ENCODE measurements around the gene RAB26.

The RAB26 gene

DNA sequence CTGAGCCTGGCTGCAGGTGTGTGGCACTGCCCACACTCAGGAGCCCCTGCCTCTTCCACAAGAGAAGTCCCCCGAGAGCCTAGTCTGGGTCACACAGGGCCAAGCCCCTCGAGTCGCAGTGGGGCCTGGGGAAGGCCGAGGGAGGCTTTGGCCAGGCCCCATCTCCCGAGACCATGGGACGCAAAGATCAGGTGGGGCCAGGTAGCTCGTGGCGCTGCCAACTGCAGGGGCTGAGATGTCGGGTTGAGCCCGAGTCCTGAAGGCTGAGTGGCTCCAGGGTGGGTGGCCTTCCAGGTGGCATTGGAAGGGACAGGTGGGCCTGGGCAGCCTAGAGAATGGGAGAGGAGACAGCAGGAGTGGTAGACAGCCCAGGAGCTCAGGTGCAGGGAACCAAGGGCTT is 13.5 kb downstream of the RAB26 start:
- DNase-seq (ENCODE audit: low spot score): no peak

DNA sequence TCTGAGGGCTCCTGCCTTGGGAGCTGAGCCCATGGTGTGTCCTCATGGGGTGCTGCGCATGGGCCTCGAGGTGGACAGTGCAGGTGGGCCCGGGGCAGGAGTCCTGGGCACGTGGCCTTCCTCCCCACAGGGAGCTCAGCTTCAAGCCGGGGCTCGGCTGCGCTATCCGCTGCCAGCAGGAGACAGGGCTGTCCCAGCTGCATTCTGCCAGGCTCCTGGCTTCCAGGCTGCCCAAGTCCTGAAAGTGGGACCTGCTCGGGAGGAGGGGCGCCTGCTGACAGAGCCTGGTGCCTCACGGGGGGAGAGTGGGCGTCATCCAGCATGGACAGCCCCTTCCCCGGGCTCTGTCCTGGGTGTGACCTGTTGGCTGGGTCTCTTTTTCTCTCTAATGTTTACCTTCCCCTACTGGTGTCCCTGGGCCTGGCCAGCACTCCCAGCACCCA is 14.3 kb downstream of the RAB26 start:
- DNase-seq (ENCODE audit: low spot score): no peak

GRCh38 chr16:2163211-2163881 is 14.9 kb downstream of the RAB26 start:
- peak; percentile 67 for DNase-seq (ENCODE audit: low spot score)

- DNase-seq (ENCODE audit: low spot score): no peak
Observed at GRCh38 chr16:2165861-2166260, 17.4 kb downstream of the RAB26 start.

GRCh38 chr16:2166263-2167067 is 18.0 kb downstream of the RAB26 start:
- DNase-seq (ENCODE audit: low spot score): no peak

GRCh38 chr16:2167068-2167638 is 18.7 kb downstream of the RAB26 start:
- no peak for DNase-seq (ENCODE audit: low spot score)

GRCh38 chr16:2170080-2170479 is 21.7 kb downstream of the RAB26 start:
- no peak for DNase-seq (ENCODE audit: low spot score)

DNA sequence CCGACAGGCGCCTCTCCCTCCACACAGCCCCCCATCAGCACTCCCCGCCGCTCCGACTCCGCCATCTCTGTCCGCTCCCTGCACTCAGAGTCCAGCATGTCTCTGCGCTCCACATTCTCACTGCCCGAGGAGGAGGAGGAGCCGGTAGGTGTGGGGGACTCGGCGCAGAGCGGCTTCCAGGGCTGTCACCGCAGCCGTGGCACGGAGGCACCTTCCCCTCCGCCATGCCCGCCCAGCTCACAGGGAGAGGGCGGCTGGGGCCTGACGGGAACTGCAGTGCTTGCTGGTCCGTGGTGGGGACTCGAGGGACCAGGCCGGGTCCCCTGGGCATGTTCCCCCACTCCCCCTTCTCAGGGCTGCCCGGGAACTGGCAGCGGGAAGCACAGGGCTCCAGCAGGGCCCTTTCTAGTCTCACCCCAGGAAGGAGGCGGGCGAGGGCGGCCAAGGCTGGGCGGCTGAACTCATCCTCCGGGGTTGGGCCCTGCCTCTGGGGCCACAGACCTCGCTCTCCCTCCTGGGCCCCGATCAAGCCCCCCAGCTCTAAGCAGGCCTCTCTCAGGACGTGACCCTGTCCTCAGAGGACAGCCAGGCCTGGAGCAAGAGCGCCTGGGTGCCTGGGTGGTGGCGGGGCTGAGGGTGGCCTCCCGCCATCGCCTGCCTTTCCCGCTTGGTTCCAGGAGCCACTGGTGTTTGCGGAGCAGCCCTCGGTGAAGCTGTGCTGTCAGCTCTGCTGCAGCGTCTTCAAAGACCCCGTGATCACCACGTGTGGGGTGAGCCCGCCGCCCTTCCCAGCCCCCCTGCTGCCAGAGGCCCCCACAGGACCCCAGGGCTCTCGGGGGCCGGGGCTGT is 22.4 kb downstream of the RAB26 start:
- no peak for DNase-seq (ENCODE audit: low spot score)

GRCh38 chr16:2171601-2172178 is 23.3 kb downstream of the RAB26 start:
- no peak for DNase-seq (ENCODE audit: low spot score)

DNA sequence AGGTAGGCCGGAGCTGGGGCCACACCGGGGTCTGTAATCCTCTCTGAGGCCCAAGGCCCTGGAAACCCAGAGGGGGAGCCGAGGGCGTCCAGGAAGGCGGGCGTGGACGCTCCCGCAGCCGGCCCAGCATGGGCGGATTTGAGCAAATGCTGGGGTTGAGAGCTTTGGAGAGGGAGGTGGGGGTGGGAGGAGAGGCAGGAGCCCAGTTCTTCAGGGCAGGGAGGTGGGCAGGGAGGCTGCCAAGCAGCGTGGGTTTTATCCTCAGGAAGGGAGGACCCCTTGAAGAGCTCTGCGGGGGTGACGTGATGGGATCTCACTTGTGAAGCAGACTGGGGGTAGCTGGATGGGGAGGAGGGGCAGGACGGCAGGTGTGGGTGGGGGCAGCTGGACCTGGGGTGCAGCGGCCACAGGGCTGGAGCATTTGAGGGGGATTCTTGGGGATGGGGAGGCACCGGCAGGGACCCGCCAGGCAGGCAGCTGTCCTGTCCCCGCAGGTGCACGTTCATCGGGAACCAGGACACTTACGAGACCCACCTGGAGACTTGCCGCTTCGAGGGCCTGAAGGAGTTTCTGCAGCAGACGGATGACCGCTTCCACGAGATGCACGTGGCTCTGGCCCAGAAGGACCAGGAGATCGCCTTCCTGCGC is 24.4 kb downstream of the RAB26 start:
- DNase-seq (ENCODE audit: low spot score): no peak

DNA sequence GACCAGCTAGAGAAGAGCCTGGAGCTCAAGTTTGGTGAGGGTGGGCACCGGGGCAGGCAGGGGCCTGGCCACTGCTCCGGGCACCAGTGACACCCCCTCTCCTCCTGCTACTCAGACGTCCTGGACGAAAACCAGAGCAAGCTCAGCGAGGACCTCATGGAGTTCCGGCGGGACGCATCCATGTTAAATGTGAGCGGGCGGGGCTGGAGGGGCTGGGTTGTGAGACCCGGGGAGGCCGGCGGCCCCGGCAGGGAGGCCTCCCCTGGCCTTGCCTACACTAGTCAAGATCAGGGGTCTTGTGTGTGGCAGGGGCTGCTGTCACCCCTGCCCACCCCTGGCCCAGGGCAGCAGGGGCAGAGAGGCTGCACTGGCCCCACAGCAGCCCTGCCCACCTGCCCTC is 24.9 kb downstream of the RAB26 start:
- no peak for DNase-seq (ENCODE audit: low spot score)

- DNase-seq (ENCODE audit: low spot score): no peak
Observed at GRCh38 chr16:2173916-2174315, 25.5 kb downstream of the RAB26 start.

GRCh38 chr16:2174396-2175131 is 26.1 kb downstream of the RAB26 start:
- no peak for DNase-seq (ENCODE audit: low spot score)

GRCh38 chr16:2175454-2175853 is 27.0 kb downstream of the RAB26 start:
- DNase-seq (ENCODE audit: low spot score): no peak

DNA sequence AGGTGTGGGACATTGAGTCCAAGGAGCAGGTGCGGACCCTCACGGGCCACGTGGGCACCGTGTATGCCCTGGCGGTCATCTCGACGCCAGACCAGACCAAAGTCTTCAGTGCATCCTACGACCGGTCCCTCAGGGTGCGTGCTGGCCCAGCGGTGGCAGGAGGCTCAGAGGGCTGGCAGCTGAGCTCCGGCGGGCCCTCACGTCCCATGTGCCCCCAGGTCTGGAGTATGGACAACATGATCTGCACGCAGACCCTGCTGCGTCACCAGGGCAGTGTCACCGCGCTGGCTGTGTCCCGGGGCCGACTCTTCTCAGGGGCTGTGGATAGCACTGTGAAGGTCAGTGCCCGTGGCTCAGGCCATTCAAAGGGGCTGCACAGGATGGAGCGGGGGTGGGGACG is 27.6 kb downstream of the RAB26 start:
- DNase-seq (ENCODE audit: low spot score): no peak

GRCh38 chr16:2177101-2177500 is 28.7 kb downstream of the RAB26 start:
- DNase-seq (ENCODE audit: low spot score): no peak

- no peak for DNase-seq (ENCODE audit: low spot score)
Observed at GRCh38 chr16:2177561-2177960, 29.1 kb downstream of the RAB26 start.

DNA sequence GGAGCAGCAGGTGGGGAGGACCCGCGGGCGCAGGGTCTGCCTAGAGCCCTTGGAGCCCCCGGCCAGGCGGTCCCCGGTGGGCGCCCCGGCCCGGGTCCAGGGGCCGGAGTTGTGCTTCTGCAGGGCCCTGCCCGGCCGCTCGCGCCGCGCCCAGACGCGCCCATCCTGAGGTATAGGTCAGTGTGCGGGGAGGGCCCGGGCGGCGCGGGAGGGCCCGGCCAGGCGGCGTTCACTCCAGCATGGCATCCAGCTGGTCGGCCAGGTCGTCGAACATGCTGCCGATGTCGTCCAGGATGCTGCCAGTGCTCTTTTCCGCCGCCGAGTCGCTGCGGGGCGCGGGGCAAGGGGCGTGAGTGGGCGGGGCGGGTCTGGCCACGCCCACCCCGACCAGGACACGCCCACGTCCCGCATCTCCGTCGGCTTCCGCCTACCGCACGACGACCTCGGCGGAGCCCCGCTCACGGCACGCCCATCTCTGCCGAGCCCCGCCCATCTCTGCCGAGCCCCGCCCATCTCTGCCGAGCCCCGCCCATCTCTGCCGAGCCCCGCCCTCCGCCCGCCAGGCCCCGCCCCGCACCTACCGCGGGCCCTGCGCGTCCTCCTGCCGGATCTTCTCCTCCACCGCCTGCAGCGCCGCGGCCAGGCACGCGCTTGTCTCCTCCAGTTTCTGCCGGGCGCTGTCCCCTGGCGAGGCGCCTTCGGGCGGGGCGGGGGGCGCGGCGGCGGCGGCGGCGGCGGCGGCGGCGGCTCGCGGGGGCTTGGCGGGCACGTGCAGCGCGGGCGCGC is 30.1 kb downstream of the RAB26 start:
- DNase-seq (ENCODE audit: low spot score): no peak

DNA sequence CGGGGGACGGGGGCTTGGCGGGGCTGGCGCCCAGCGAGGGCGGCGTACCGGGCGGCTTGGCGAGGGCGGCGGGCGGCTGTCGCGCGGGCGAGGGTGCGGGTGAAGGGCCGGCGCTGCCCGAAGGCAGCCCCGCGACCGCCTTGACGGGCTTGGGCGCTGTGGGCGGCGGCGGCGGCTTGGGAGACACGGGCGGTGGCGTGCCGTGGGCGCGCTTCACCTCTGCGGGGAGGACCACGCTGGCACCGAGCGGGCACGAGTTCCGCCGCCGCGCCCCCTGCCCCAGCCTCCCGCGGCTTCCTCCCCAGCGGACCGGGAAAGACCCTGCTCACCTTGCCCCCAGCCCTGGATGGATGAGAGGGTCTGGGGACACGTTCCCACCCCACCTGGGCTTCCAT is 30.7 kb downstream of the RAB26 start:
- DNase-seq (ENCODE audit: low spot score): no peak

DNA sequence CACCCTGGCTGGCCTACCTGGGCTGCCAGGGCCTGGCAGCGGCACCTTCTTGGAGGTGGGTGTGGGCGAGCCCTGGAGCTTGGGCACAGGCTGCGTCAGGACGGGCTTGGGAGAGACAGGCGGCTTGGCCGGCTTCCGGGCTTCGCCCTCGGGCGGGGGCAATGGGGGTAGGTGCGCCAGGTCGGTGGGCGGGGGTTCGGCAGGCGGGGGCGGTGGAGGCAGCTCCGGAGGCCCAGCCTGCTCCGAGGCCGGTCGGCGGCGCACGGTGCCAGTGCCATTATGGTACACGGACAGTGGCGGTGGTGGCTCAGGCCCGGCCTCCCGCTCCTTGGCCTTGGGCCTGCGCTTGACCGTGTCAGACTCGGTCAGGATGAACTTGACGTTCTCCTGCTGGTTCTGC is 31.2 kb downstream of the RAB26 start:
- no peak for DNase-seq (ENCODE audit: low spot score)
